Endothelial cell of umbilical vein (primary cell): ENCODE measurements around the gene ATP6V0E2.

Source experiments
- EZH2 ChIP-seq: IDR thresholded peaks from 2 replicates; pipeline ENCODE4 v1.6.1; 2012; ENCODE audit warnings: borderline replicate concordance, low read depth, mild to moderate bottlenecking, moderate library complexity, low read length, inconsistent platforms; ENCODE audit not compliant: severe bottlenecking
- FOS ChIP-seq: IDR thresholded peaks from 2 replicates; pipeline ENCODE4 v1.6.1; 2011; ENCODE audit warnings: mild to moderate bottlenecking, low read length, moderate library complexity, borderline replicate concordance; ENCODE audit not compliant: insufficient read depth
- GATA2 ChIP-seq: IDR thresholded peaks from 2 replicates; pipeline ENCODE4 v1.7.0; 2011; ENCODE audit warnings: low read depth, mild to moderate bottlenecking, moderate library complexity, mixed read lengths, low read length; ENCODE audit not compliant: insufficient read length, insufficient read depth
- JUN ChIP-seq: IDR thresholded peaks from 2 replicates; pipeline ENCODE4 v1.6.1; 2011; ENCODE audit warnings: borderline replicate concordance, low read depth; ENCODE audit not compliant: insufficient read length, insufficient read depth
- MAX ChIP-seq: IDR thresholded peaks from 2 replicates; pipeline ENCODE4 v1.6.1; 2011; ENCODE audit not compliant: insufficient read depth, insufficient read length
- MYC ChIP-seq: IDR thresholded peaks from one replicate; pipeline ENCODE4 v1.6.1; 2011; ENCODE audit warnings: mild to moderate bottlenecking, low read depth, low read length
- POLR2A ChIP-seq: IDR thresholded peaks from 2 replicates; pipeline ENCODE4 v1.6.1; 2012; ENCODE audit warnings: low read depth, mild to moderate bottlenecking, control low read depth, low read length
- POLR2AphosphoS5 ChIP-seq: IDR thresholded peaks from 2 replicates; pipeline ENCODE4 v1.6.1; 2012; ENCODE audit warnings: low read depth, mild to moderate bottlenecking, control low read depth, low read length, moderate library complexity; ENCODE audit not compliant: insufficient read depth
- TF ChIP-seq, protein P1 (sequence below), 2 donors: IDR thresholded peaks; 1 replicate in 1 of 2; 2 replicates in 1 of 2; pipeline ENCODE4 v1.5.1; 2011; ENCODE audit warnings: low read length in 2 of 2, mild to moderate bottlenecking in 2 of 2, moderate library complexity in 2 of 2, control low read depth in 1 of 2, inconsistent platforms in 1 of 2, low read depth in 1 of 2; ENCODE audit not compliant: insufficient read depth in 1 of 2; ENCODE audit errors: extremely low read depth in 1 of 2

GRCh38 chr7:149846021-149846420 lies 27.7 kb upstream of the ATP6V0E2 start:
- TF ChIP-seq, protein P1, sequence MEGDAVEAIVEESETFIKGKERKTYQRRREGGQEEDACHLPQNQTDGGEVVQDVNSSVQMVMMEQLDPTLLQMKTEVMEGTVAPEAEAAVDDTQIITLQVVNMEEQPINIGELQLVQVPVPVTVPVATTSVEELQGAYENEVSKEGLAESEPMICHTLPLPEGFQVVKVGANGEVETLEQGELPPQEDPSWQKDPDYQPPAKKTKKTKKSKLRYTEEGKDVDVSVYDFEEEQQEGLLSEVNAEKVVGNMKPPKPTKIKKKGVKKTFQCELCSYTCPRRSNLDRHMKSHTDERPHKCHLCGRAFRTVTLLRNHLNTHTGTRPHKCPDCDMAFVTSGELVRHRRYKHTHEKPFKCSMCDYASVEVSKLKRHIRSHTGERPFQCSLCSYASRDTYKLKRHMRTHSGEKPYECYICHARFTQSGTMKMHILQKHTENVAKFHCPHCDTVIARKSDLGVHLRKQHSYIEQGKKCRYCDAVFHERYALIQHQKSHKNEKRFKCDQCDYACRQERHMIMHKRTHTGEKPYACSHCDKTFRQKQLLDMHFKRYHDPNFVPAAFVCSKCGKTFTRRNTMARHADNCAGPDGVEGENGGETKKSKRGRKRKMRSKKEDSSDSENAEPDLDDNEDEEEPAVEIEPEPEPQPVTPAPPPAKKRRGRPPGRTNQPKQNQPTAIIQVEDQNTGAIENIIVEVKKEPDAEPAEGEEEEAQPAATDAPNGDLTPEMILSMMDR (IDR thresholded peaks at IDR 0.05; ENCODE audit: extremely low read depth in 1 of 2, insufficient read depth in 1 of 2, low read depth in 1 of 2, low read length in 2 of 2): no peak
- TF ChIP-seq EZH2 (no peak), POLR2A (no peak), JUN (no peak), POLR2AphosphoS5 (no peak), GATA2 (no peak), FOS (no peak), MYC (no peak), MAX (no peak)
